Measurements from ENCODE around the gene ALOXE3.

Gene ALOXE3

GRCh38 chr17:8141741-8142140, 23.4 kb upstream of the ALOXE3 start:
- DNase-seq (ENCODE audit: low read depth): no peak

DNA sequence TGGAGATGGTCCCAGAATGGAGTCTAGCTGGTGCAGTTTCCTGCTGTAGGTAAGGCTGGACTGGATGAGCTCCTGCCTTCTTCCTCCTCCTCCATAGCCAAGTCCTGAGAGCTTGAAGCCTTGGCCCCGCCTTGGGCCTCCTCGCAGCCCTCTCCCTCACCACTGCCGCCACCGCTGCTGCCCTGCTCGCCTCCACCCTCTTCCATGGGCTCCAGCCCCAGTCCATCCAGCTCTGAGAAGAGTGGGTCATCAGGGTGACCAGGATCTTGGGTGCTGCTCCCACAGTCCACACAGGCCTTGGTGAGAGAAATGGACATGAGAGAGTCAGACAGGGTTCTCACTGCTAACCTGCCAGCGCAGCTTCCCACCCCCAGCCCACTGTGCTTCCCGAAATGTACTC, 22.7 kb upstream of the ALOXE3 start:
- DNase-seq (ENCODE audit: low read depth): no peak

DNA sequence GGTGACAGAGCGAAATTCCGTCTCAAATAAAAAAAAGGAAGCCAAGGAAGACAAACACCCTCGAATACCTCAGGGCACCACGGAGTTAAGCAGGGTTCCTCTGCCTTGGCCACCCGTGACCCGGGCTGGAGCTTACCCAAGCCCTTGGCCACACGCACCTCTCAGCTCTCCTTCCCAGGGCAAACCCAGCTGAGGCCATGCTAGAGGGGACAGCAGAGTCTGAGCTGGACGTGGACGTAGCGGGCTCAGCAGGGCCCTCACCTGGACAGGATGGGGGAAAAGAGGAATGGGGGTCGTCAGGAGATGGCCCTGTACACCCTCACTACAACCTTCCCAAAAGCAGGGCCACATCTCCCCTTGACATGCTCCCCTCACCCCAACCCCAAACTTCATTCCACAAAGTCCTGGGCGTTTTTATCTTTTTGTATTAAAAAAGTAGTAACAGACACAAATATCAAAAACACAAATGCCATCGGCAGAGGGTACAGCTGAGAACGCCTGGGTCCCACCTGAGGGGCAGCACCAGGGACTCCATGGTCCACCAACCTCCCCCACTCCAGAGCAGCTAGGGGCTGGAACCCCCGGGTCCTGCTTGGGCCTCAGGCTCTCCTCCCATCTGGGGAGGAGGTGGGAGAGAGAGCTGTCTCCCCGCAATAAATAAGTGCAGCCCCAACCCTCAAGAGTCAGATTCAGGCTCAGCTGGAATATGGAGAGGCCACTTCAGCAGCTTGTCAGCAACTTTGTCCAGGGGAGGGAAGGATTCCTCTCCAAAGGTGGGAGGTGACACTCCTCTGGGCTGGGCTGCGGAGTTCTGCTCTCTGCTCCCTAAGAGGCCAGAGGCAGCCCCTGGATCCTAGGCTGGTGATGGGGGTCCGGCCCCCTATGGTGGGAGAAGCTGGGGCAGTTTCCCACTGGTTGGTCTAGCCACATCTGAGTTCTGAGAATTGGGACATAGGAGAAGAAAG, 22.0 kb upstream of the ALOXE3 start:
- no peak for DNase-seq (ENCODE audit: low read depth)

DNA sequence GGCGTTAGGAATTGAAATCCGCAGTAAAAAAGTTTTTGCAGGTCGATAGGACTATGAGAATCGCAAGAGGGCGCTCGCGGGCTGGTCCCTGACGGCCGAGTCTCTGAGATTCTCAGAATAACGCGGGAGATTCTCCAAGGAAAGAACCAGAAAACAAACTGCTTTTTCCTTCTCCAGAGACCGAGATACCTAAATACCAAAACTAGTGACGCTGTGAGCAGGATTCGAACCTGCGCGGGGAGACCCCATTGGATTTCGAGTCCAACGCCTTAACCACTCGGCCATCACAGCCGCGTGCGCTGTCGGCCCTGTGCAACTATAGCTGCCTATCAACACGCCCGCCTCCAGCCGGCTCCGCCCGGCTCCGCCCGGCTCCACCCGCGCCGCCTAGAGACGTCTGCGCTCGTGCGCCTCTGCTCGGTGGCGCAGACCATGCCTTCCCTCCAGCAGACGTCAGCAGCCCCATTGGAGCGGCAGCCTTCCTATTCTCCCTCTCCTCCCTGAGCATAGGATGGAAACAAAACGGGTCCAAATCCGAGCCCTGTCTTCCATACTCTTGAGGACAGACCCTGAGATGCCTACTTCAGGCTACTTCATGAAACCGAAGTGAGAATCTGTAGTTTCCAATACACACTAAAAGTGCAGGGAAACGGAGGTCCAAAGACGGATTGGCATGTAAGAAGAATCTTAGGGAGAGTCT, 20.5 kb upstream of the ALOXE3 start:
- DNase-seq (ENCODE audit: low read depth): peak; percentile 98

DNA sequence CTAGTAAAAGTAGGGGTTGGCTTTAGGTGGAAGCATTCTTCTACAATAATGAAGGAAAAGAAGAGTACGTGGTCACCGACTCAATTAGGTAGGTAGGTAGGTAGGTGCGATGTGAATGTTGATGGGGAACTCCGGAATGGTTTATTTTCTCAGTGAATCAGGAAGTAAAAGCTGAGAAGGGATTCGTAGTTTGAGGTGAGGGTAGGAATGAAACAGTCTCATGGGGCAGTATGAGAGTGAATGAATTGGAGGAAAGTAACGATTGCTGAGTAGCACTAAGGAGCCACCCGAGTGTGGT, 20.0 kb upstream of the ALOXE3 start:
- DNase-seq (ENCODE audit: low read depth): no peak

DNA sequence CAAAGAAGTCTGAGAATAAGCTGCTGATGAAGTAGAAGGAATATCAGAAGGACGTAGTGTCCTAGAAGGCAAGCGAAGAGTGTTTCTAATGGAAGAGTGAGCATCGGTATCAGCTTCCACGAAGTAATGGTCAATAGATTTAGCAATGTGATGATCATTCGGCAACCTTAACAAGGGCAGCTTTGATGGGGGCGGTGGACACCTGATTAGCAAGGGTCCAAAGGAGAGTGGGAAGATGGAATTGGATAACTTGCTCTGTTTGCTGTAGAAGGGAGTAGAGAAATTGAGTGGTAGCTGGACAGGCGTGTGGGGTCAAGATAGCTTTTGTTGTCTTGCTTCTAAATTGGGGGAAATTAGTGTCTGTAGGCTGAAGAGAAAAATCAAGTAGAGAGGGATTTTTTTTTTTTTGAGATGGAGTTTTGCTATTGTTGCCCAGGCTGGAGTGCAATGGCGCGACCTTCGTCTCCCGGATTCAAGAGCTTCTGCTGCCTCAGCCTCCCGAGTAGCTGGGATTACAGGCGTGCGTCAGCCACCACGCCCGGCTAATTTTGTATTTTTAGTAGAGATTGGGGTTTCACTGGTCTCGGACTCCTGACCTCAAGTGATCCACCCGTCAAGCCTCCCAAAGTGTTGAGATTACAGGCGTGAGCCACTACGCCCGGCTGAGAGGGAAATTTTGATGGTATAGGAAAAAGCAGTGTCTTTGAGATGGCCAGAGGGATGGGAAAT, 19.5 kb upstream of the ALOXE3 start:
- DNase-seq (ENCODE audit: low read depth): no peak

DNA sequence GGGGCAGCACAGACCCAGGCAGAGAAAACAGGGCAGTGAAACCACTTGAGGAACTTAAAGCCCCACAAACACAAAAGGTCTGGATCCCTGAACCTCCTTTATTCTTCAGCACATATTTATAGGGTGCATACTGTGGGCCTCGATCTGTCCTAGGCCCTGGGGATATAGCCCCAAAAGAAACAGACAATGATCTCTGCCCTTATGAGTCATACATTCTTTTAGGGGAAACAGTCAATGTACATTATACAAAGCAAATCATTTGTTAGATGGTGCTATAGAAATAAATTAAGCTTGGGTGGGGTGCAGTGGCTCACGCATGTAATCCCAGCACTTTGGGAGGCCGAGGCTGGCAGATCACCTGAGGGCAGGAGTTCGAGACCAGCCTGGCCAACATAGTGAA, 15.6 kb upstream of the ALOXE3 start:
- no peak for DNase-seq (ENCODE audit: low read depth)

- no peak for DNase-seq (ENCODE audit: low read depth)
Observed at GRCh38 chr17:8133399-8133798, 15.1 kb upstream of the ALOXE3 start.

DNA sequence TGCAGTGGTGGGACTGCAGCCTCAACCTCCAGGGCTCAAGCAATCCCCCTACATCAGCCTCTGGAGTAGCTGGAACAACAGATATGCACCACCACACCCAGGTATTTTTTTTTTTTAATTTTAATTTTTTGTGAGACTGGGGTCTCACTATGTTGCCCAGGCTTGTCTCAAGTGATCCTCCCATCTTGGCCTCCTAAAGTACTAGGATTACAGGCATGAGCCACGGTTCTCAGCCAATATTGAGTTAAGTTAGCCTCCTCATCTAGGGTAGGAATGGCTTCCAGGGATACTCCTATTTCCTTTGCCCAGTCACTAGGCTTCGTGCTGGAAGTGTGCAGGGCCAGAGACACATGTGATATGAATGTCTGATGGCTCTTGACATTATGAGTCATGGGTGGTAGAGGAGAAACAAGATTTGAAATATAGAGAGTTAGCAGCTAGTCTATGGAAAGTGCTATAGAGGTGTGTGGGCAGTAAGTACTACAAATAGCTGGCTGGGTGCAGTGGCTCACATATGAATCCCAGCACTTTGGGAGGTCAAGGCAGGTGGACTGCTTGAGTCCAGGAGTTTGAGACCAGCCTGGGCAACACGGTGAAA, 13.6 kb upstream of the ALOXE3 start:
- no peak for DNase-seq (ENCODE audit: low read depth)

DNA sequence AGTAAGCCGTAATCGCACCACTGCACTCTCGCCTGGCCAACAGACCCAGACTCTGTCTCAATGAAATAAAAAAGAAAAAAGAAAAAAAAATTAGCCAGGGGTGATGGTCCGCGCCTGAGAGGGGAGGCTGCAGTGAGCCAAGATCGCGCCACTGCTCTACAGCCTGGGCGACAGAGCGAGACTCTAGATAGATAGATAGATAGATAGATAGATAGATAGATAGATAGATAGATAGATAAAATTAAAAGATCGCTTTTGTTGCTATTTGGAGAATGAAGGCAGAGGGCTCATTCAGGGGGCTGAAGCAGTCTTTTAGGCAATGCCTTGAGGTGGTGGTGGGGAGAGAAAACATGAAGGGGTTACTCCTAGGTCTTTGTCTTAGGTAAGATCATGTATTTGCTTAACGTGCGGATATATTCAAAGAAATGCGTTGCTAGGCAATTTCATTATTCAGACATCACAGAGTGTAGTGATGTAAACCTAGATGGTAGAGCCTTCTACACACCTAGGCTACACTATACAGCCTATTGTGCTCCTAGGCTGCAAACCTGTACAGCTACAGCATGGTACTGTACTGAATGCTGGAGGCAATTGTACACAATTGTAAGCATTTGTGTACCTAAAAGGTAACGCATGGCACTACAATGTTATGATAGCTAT, 9.9 kb upstream of the ALOXE3 start:
- DNase-seq (ENCODE audit: low read depth): no peak

- DNase-seq (ENCODE audit: low read depth): no peak
Observed at GRCh38 chr17:8126491-8127066, 8.3 kb upstream of the ALOXE3 start.

- no peak for DNase-seq (ENCODE audit: low read depth)
Observed at GRCh38 chr17:8125947-8126490, 7.7 kb upstream of the ALOXE3 start.

- DNase-seq (ENCODE audit: low read depth): no peak
Observed at GRCh38 chr17:8125154-8125946, 7.0 kb upstream of the ALOXE3 start.

DNA sequence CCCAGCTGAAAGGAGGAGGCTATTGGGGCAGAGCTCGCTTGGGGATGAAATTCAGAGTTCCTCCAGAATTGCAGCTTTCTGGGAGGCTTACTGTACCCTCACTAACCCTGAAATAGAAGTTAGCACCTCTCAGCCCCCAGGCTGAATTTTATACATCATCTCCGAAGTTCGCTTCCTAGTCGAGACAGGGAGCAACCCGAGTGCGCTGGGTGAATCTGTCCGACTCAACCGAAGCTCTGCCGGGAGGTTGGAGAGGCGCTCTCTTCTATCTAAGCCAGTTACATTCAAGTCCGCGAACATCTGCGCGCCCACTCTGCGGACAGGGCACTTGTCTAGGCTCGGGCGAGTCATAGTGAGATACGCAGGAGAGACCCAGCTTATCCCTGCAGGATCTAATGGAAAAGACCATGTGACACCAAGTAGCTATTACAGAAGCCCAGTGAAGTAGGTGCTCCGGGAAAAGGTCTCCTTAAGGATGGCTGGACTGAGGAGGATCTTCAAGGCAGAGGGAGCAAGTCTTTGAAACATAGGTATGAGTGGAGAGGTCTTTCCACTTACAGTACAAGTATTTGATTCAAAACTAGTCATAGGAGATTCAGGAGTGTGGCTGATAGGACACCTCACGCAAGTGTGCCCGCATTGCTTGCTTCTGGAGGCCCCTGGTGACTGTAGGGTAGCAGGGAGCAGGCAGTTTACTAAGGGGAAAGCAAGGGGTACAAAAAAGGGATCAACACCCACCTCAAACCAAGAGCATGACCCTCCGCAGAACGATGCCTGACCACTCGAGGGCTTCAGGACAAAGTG, 6.2 kb upstream of the ALOXE3 start:
- DNase-seq (ENCODE audit: low read depth): no peak

DNA sequence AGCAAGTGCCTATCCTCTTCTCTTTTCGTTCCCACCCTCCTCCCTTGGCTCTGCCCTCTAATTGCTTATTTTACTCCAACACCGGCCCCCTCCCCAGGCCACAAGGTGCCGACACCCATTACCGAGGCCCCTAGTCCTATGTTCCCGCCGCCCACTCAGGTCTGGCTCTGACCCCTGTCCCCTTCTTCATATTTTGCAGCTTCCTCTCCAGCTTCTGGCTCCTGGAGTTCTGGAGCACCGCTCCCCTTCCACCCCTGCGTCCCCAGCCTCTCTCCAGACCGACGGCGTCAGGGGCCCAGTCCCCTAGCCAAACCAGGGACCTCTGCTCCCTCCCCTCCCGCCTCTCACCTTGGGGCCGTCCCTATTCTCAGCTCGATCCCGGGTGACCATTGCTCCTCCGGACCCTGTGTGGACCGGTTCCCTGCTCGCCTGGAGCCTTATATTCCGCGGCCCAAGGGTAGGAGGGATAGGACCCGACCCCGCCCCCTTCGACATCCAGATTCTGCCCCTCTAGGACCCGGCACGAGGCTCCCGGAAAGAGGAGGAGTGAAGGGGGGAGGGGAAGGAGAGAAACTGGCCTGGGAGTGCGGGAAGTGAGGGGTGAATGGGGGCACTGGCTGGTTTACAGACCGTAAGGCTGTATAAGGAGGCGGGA, 5.5 kb upstream of the ALOXE3 start, which contains the start of gene HES7:
HES7 (minus strand) TSS at position 412 of the 655 bp plus-strand sequence; CDS start at position 390, 22 bp downstream.
- no peak for DNase-seq (ENCODE audit: low read depth)

GRCh38 chr17:8122924-8123694, 4.8 kb upstream of the ALOXE3 start:
- DNase-seq (ENCODE audit: low read depth): no peak

- no peak for DNase-seq (ENCODE audit: low read depth)
Observed at GRCh38 chr17:8122422-8122923, 4.2 kb upstream of the ALOXE3 start.

All from HS-5 (cell line).